Activated CD4-positive, alpha-beta T cell treated with anti-CD3 and anti-CD28 coated beads for 36 hours (primary cell): Measurements from ENCODE around the gene KRTAP23-1. TPM values are rescaled to one million over a fixed set of nuclear protein-coding genes. Genes with fewer than 3 reads are reported as not detected.
A peak's percentile ranks its signal among the peaks of the same experiment; 100 is the strongest.

Experiments
- ATAC-seq: fragments of 200-7000 bp; cut with Tn5 transposase; one replicate; pipeline ENCODE4 v1.10.0; 2021; ENCODE audit warnings: mild to moderate bottlenecking, moderate library complexity
- CTCF ChIA-PET: fragments of 350-600 bp; sonication (Branson Sonifier 250); formaldehyde crosslinking; loops from one replicate; lab custom pipeline; 2021; ENCODE audit warnings: antibody characterized with exemption; lab: Charles Lee
- POLR2A ChIA-PET: fragments of 350-600 bp; sonication (Branson Sonifier 250); formaldehyde crosslinking; loops from one replicate; lab custom pipeline; 2021; ENCODE audit warnings: antibody characterized with exemption, inconsistent platforms; lab: Charles Lee
- DNase-seq: peaks from one replicate; pipeline ENCODE4 v3.0.0-alpha.2; 2020
- H3K27ac Mint-ChIP-seq: one replicate; pipeline ENCODE4 v1.8.0; 2021; ENCODE audit warnings: mixed read lengths
- H3K27me3 Mint-ChIP-seq: one replicate; pipeline ENCODE4 v1.8.0; 2021; ENCODE audit warnings: mixed read lengths
- H3K36me3 Mint-ChIP-seq: one replicate; pipeline ENCODE4 v1.8.0; 2021; ENCODE audit warnings: low read depth, mixed read lengths
- H3K4me1 Mint-ChIP-seq: one replicate; pipeline ENCODE4 v1.8.0; 2021; ENCODE audit warnings: mixed read lengths
- H3K4me3 Mint-ChIP-seq: one replicate; pipeline ENCODE4 v1.8.0; 2021; ENCODE audit warnings: mild to moderate bottlenecking, moderate library complexity, mixed read lengths
- H3K9me3 Mint-ChIP-seq: one replicate; pipeline ENCODE4 v1.8.0; 2021; ENCODE audit warnings: low read depth, mixed read lengths
- intact Hi-C, 2 experiments: fragments of 100-400 bp; cut with DNase I in 1 of 2; cut with micrococcal nuclease in 1 of 2; formaldehyde crosslinking; loops; one replicate each; pipeline versions ENCODE4 v1.14.2 to v1.15.1; 2022 to 2024; cut with DNase I, micrococcal nuclease
- total RNA-seq, 2 experiments: library from RNA; stranded (reverse); gene quantifications; one replicate each; pipeline ENCODE4 v1.2.3, GENCODE V29; 2021

The KRTAP23-1 gene, protein sequence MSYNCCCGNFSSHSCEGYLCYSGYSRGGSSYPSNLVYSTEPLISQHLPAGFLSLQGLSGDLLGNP
- not detected for total RNA-seq

DNA sequence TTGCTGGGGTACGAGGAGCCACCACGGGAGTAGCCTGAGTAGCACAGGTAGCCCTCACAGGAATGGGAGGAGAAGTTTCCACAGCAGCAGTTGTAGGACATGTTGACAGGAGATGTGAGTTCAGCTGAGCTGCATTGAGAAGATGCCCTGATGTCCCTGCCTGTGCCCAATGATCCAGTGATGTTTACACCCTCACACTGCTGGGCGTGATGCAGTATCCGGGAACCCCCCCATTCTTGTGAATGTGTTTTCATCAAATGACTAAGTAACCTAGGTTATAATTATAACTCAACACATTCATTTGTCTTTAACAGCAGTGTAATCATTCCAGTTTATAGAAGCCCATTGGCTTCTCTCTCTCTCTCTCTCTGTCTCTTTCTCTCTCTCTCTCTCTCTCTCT, at the start of gene KRTAP23-1:
Gene KRTAP23-1, minus strand, starts transcription at position 101 of the 400 bp plus-strand sequence. Its CDS starts 0 bp downstream, at position 101.
- Mint-ChIP-seq H3K9me3 (no peaks in the 10 kb centered on the region), H3K4me1 (no peaks in the 10 kb centered on the region), H3K36me3 (no peaks in the 10 kb centered on the region), H3K4me3 (no peak within 1 kb of the TSS), H3K27me3 (peaks cover 1% of the 10 kb centered on the region), H3K27ac (no peak within 1 kb of the TSS)
- ATAC-seq (no peak), DNase-seq (no peak)
- intact Hi-C loops: no loop called here
- CTCF ChIA-PET: no interaction called here
- POLR2A ChIA-PET: no interaction called here

DNA sequence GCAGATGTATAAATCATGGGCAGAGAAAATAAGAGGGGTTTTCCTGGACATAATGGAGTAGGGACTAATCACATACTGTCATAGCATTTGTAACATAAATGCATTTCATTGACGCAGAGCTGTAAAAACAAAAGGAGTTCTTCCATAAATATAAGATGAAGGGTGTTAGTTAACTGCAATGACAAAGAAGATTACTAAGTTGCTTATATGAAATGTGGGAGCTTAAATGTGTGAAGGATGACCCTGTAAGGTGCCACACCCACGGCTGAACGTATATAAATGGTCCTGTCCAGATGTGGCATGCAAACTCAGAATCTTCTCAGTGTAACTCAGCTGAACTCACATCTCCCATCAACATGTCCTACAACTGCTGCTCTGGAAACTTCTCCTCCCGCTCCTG, 47.3 kb upstream of the KRTAP23-1 start, which contains the start of gene KRTAP13-1:
Gene KRTAP13-1, plus strand, starts transcription at position 301 of the 400 bp plus-strand sequence. Its CDS starts 56 bp downstream, at position 357.
- no peak for DNase-seq
- ATAC-seq: no peak
- Mint-ChIP-seq H3K27me3 (peaks cover 5% of the 10 kb centered on the region), H3K27ac (no peak within 1 kb of the TSS), H3K4me1 (no peaks in the 10 kb centered on the region), H3K4me3 (no peak within 1 kb of the TSS), H3K9me3 (no peaks in the 10 kb centered on the region), H3K36me3 (no peaks in the 10 kb centered on the region)
- ChIA-PET POLR2A (no interaction called here), CTCF (no interaction called here)
- intact Hi-C loops: no loop called here

DNA sequence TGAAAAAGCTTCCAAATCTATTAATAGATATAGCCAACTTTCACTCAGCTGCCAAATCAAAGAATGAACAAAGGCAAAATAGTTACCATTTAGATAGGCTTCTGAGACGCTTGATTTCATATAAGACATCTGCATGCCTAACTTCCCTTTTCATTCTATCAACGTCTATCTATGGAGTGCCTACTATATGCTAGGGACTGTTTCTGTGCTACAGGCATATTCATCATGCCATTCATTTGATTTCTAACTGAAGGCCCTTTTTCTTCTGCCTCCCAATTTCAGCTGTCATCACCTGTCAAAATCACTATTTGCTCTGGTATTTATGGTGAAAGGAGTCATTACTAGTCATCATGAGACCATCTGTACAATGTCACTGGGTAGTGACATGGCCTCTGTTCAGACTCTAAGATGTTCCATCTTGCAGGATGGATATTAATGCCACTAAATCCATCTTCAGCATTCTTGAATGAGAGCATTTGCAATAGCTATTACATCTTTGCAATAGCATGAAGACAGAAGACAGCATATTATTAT, 43.2 kb upstream of the KRTAP23-1 start:
- DNase-seq: no peak
- H3K9me3 Mint-ChIP-seq: peaks cover 3% of the 10 kb centered on the region
- ATAC-seq: no peak
- no peak overlapping the region for H3K4me3 Mint-ChIP-seq
- H3K36me3 Mint-ChIP-seq: no peaks in the 10 kb centered on the region
- ChIA-PET POLR2A (no interaction called here), CTCF (interaction anchor here (0.6 kb wide), 1 partner anchor 69 kb away, joined by 3 read pairs; no protein-coding TSS in a partner anchor)
- H3K4me1 Mint-ChIP-seq: no peaks in the 10 kb centered on the region
- H3K27ac Mint-ChIP-seq: no peak overlapping the region
- intact Hi-C loops: no loop called here
- no peaks in the 10 kb centered on the region for H3K27me3 Mint-ChIP-seq

DNA sequence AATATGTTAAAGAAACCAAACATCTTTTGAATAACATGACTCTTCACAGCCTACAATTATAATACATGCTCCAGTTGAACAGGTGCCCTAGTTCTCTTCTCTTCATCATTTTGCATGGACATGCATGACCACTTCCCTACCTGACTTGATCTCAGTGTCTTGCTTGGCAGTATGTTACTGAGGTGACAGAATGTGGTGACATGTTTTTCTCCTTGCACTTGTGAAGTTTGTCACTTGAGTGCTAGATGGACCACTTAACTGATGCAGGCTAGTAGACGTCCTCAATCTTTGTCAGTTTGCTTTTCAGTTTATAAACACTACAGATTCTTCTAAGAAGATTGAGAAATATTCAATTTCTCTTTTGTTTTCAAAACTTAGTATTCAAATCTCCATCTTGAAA, 33.8 kb upstream of the KRTAP23-1 start:
- ATAC-seq (no peak), DNase-seq (no peak)
- Mint-ChIP-seq H3K9me3 (no peaks in the 10 kb centered on the region), H3K36me3 (no peaks in the 10 kb centered on the region), H3K27me3 (peaks cover 4% of the 10 kb centered on the region), H3K4me1 (no peaks in the 10 kb centered on the region), H3K4me3 (no peak overlapping the region), H3K27ac (no peak overlapping the region)
- intact Hi-C loops: no loop called here
- POLR2A ChIA-PET: no interaction called here
- CTCF ChIA-PET: no interaction called here

- Mint-ChIP-seq H3K4me1 (no peaks in the 10 kb centered on the region), H3K9me3 (peaks cover 2% of the 10 kb centered on the region), H3K36me3 (no peaks in the 10 kb centered on the region), H3K4me3 (no peak within 1 kb of the TSS), H3K27ac (no peak within 1 kb of the TSS), H3K27me3 (peaks cover 4% of the 10 kb centered on the region)
- intact Hi-C loops: loop anchor here in 1 of 2 experiments (10.0 kb wide), 1 partner anchor 63 kb away; the partner anchor contains the start of gene KRTAP13-4
- ATAC-seq: no peak
- POLR2A ChIA-PET: no interaction called here
- CTCF ChIA-PET: interaction anchor here (0.7 kb wide), 1 partner anchor 11 kb away, joined by 3 read pairs; no protein-coding TSS in a partner anchor
- no peak for DNase-seq
These were observed 23.8 kb upstream of the KRTAP23-1 start, which contains the start of gene KRTAP13-2 for GRCh38 chr21:30372139-30372770. KRTAP13-2 (minus strand) TSS chr21:30372271; CDS start chr21:30372213, 58 bp downstream.

DNA sequence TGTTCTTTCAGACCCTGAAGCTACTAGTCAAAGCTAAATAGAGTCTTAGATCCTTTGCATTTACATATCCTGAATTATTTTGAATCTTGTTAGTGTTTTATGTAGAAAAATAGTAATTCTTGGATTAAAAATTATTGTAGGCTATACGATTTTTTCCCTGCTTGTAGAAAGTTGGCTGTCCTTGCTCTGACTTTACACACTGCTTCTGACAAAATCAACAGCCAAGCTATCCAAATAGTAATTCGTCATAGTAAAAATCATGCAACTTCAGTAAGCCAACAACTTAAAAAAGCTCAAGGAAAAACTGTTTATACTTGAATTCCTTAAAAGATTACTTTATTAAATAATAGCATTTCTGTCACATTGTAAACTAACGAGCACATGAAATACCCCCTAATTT, 7.5 kb upstream of the KRTAP23-1 start:
- Mint-ChIP-seq H3K4me3 (no peak overlapping the region), H3K27me3 (peaks cover 12% of the 10 kb centered on the region), H3K9me3 (no peaks in the 10 kb centered on the region), H3K36me3 (no peaks in the 10 kb centered on the region), H3K27ac (no peak overlapping the region), H3K4me1 (no peaks in the 10 kb centered on the region)
- CTCF ChIA-PET: no interaction called here
- DNase-seq (no peak), ATAC-seq (no peak)
- intact Hi-C loops: no loop called here
- POLR2A ChIA-PET: no interaction called here

DNA sequence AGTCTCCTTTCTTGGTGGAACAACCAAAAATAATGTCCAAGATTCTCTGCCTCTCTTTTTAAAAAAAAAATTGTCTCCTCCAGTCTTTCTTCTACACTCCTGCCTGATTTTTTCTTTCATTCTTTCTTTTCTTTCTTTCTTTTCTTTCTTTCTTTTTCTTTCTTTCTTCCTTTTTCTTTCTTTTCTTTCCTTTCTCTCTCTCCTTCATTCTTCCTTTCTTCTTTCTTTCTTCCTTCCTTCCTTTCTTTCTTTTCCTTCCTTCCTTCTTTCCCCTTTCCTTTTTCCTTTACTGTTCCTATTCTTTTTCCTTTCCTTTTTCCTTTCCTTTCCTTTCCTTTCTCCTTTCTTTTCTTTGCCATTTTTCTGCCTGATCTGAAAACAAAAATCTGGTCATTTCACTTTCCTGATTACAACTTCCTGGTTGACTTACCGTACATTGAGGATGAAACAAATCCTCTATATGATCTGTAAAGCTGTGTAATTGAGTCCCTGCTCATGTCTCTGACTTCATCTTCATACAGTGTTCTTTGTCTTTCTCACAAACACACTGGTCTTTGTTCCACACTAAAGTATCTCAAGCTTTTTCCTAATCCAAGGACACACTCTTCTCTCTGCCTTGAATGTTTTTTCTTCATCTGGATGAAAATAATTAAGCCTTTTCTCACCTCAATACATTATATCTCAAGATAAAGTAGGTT, 6.1 kb upstream of the KRTAP23-1 start:
- Mint-ChIP-seq H3K36me3 (no peaks in the 10 kb centered on the region), H3K27ac (no peak overlapping the region), H3K27me3 (peaks cover 8% of the 10 kb centered on the region), H3K4me1 (no peaks in the 10 kb centered on the region), H3K4me3 (no peak overlapping the region), H3K9me3 (no peaks in the 10 kb centered on the region)
- CTCF ChIA-PET: no interaction called here
- ATAC-seq (no peak), DNase-seq (no peak)
- POLR2A ChIA-PET: no interaction called here
- intact Hi-C loops: no loop called here

- intact Hi-C loops: no loop called here
- Mint-ChIP-seq H3K4me1 (no peaks in the 10 kb centered on the region), H3K36me3 (no peaks in the 10 kb centered on the region), H3K27me3 (peaks cover 7% of the 10 kb centered on the region), H3K9me3 (no peaks in the 10 kb centered on the region), H3K4me3 (no peak overlapping the region), H3K27ac (no peak overlapping the region)
- DNase-seq (no peak), ATAC-seq (no peak)
- POLR2A ChIA-PET: no interaction called here
- CTCF ChIA-PET: interaction anchor here (0.7 to 1.0 kb wide), 2 partner anchors 10 to 178 kb away, joined by 3 read pairs; no protein-coding TSS in a partner anchor
These were observed 3.1 kb upstream of the KRTAP23-1 start for GRCh38 chr21:30351534-30351933.

DNA sequence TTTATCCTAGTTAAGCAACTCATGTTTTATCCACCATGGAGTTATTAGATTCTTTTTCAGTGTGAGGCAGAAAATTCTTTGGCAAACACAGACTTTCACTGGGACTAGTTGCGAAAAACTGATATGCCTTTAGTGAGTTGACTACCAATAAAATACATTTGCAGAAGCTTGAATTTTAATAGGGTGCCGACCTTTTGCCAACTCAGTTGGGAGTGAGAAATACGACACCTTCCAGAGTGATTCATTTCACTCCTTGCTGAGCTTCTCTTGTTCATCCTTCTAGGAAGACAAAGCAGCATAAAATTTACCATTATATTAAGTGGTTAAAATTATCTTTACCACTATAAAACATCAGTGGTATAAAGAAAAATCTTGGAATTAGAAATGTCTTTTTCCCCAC, 1.2 kb upstream of the KRTAP23-1 start:
- DNase-seq (no peak), ATAC-seq (no peak)
- CTCF ChIA-PET: no interaction called here
- POLR2A ChIA-PET: no interaction called here
- H3K4me3 Mint-ChIP-seq: no peak overlapping the region
- peaks cover 3% of the 10 kb centered on the region for H3K27me3 Mint-ChIP-seq
- H3K4me1 Mint-ChIP-seq: no peaks in the 10 kb centered on the region
- H3K36me3 Mint-ChIP-seq: no peaks in the 10 kb centered on the region
- H3K27ac Mint-ChIP-seq: no peak overlapping the region
- no peaks in the 10 kb centered on the region for H3K9me3 Mint-ChIP-seq
- intact Hi-C loops: no loop called here

- Mint-ChIP-seq H3K36me3 (no peaks in the 10 kb centered on the region), H3K4me1 (no peaks in the 10 kb centered on the region), H3K27ac (no peak overlapping the region), H3K4me3 (no peak overlapping the region), H3K27me3 (peaks cover 5% of the 10 kb centered on the region), H3K9me3 (no peaks in the 10 kb centered on the region)
- POLR2A ChIA-PET: no interaction called here
- intact Hi-C loops: no loop called here
- DNase-seq (no peak), ATAC-seq (no peak)
- CTCF ChIA-PET: no interaction called here
These were observed 3.4 kb downstream of the KRTAP23-1 start for GRCh38 chr21:30345014-30345413.

DNA sequence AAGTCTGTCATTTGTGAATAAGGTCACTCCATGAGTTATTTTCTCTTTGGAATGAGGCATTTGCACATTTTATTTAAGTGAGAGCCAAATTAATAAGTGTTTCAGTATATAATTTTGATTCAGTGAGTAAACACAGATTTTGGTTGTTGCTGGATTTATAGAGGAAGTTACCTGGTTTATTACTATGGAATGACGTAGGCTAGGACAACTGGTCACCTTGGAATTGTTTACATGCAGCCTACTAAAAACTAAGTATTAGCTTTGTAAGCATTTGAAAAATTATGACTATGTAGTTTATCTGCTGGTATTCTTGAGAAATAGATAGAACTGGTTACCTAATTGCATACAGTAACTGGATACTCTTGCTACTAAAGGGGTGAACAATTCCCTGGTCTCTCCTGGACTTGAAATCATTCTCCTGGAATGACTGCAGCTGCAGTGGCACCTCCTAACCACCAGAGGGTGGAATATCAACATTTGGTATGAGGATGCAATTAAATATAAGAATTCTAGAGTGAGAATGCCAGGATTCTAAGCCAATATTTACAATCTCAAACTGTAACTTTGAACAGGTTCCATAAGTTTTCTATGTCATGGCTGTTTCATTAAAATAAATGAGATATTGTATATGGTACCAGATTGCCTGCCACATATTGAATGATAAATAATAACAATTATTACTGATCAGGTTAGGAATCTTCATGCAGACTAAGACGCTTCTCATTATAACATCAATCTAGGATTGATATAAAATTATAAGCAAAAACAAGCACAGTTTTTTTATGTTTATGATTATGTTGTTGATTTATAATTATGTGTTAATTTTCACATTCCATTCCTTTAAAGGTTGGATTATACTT, 7.5 kb downstream of the KRTAP23-1 start:
- no peak for ATAC-seq
- CTCF ChIA-PET: interaction anchor here (0.6 to 1.3 kb wide), 4 partner anchors 11 to 745 kb away, joined by 3 to 4 read pairs (median 3); no protein-coding TSS in a partner anchor

More for the DNA sequence above, 7.5 kb downstream of the KRTAP23-1 start:
- POLR2A ChIA-PET: no interaction called here
- peak; percentile 46 for DNase-seq
- H3K27me3 Mint-ChIP-seq: peaks cover 7% of the 10 kb centered on the region
- H3K4me1 Mint-ChIP-seq: no peaks in the 10 kb centered on the region
- H3K4me3 Mint-ChIP-seq: no peak overlapping the region
- no peaks in the 10 kb centered on the region for H3K36me3 Mint-ChIP-seq
- intact Hi-C loops: loop anchor here (1.0 to 5.0 kb wide), 5 partner anchors 92 to 1266 kb away; no protein-coding TSS in a partner anchor
- H3K9me3 Mint-ChIP-seq: no peaks in the 10 kb centered on the region
- no peak overlapping the region for H3K27ac Mint-ChIP-seq
